Hepatocyte (in vitro differentiated cells): Measurements from ENCODE around the gene KCNA2. TPM values are rescaled to one million over a fixed set of nuclear protein-coding genes. Genes with fewer than 3 reads are reported as not detected.

Experiments used
- polyA plus RNA-seq: library from polyadenylated mRNA; unstranded; fragments of >200 nt; fragmentation: Nextera tagmentation; extraction: Ambion mirVana; gene quantifications from 2 replicates; pipeline ENCODE4 v1.2.1, GENCODE V29; 2016
- total RNA-seq: library from RNA; depleted of rRNA; stranded (reverse); fragments of >200 nt; gene quantifications from 2 replicates; pipeline ENCODE4 v1.2.3, GENCODE V29; 2014

KCNA2 gene
- total and polyA plus RNA-seq, 2 experiments from 2014 or later: 0.40 to 0.80 TPM

Other genes with a start within 250 kb of the KCNA2 start
- 16.2 and 16.4 TPM in 2 replicates for gene SLC16A4, start 215.3 kb downstream of the KCNA2 start, total RNA-seq
- gene SLC16A4, start 215.3 kb downstream of the KCNA2 start, polyA plus RNA-seq: 8.3 and 10.7 TPM in 2 replicates
- gene LAMTOR5, start 198.7 kb downstream of the KCNA2 start, total RNA-seq: 45.4 and 57.9 TPM in 2 replicates
- 157 and 168 TPM in 2 replicates for gene LAMTOR5, start 198.7 kb downstream of the KCNA2 start, polyA plus RNA-seq
- 8.8 and 9.6 TPM in 2 replicates for gene PROK1, start 155.2 kb downstream of the KCNA2 start, total RNA-seq
- gene PROK1, start 155.2 kb downstream of the KCNA2 start, polyA plus RNA-seq: 9.4 and 11.1 TPM in 2 replicates
- not detected in 2 replicates for gene KCNA10, start 87.2 kb downstream of the KCNA2 start, total RNA-seq
- gene KCNA10, start 87.2 kb downstream of the KCNA2 start, polyA plus RNA-seq: not detected in 2 replicates
- gene KCNA3, start 68.6 kb upstream of the KCNA2 start, total RNA-seq: 0.20 and 0.43 TPM in 2 replicates
- gene KCNA3, start 68.6 kb upstream of the KCNA2 start, polyA plus RNA-seq: not detected in 2 replicates